K562 (cell line): ENCODE data around the gene TWSG1. TPM values are rescaled to one million over a fixed set of nuclear protein-coding genes. Genes with fewer than 3 reads are reported as not detected.

ENCODE experiments used
- CHD7 ChIP-seq: fragments of 200-600 bp; sonication (generic); IDR thresholded peaks from one replicate; pipeline ENCODE4 v1.6.1; 2012; ENCODE audit warnings: mild to moderate bottlenecking, low read depth, low read length, inconsistent platforms
- polyA plus RNA-seq, 8 experiments: library from polyadenylated mRNA; depleted of rRNA in 4 of 8; stranded (reverse) in 5 of 8; unstranded in 3 of 8; fragments of >200 nt; fragmentation: Nextera tagmentation in 2 of 8; fragmentation: Illumina TruSeq in 1 of 8; extraction: Ambion mirVana in 2 of 8; extraction: Trizol in 1 of 8; gene quantifications; 2 replicates each; pipeline versions ENCODE4 v1.2.1 to v1.2.3, GENCODE V29; 2011 to 2014; ENCODE audit warnings: inconsistent platforms in 1 of 8, missing spikeins in 1 of 8
- total RNA-seq, 7 experiments: library from RNA; depleted of rRNA in 6 of 7; stranded (reverse); fragments of >200 nt in 6 of 7; fragmentation: Illumina TruSeq in 2 of 7; extraction: Trizol in 2 of 7; gene quantifications; 2 replicates each; pipeline versions ENCODE4 v1.2.1 to v1.2.3, GENCODE V29; 2011 to 2021; ENCODE audit warnings: low replicate concordance in 1 of 7

The TWSG1 gene
- total and polyA plus RNA-seq, 9 of the 15 experiments (the other 6 are each of a cell fraction or from before 2014, with no cell fraction given): 10.4 to 37.2 (median 25.1) TPM

DNA sequence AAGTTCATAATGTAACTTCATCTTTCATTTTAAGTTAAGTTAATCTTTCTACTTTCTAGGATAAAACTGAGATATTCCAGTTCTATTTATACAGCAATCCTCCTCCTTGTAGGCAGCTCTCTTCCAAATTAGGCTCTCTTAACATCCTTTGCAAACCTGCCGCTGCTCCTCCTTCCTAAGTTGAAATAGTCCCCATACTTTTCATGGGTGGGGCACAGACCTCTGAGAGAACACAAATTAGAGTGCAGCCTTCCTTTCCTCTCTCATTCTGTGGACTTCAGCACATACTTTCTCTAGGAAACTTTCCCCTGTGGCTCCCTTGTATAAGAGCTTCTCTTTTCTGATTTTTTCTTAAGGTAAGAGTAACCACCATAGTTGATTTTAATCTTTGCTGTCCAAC lies 28.3 kb downstream of the TWSG1 start (continued):
- no peak for TF ChIP-seq CHD7
